ENCODE results near the gene CDH8. TPM values are rescaled to one million over a fixed set of nuclear protein-coding genes. Genes with fewer than 3 reads are reported as not detected.
"Not testable (repeated sequence)": the region's sequence is repeated elsewhere in the genome, so short reads cannot be mapped to it uniquely, and the experiment has no call there.

Gene CDH8
- total and polyA plus RNA-seq, 4 donors = 0.09 TPM; not detected in 3

DNA sequence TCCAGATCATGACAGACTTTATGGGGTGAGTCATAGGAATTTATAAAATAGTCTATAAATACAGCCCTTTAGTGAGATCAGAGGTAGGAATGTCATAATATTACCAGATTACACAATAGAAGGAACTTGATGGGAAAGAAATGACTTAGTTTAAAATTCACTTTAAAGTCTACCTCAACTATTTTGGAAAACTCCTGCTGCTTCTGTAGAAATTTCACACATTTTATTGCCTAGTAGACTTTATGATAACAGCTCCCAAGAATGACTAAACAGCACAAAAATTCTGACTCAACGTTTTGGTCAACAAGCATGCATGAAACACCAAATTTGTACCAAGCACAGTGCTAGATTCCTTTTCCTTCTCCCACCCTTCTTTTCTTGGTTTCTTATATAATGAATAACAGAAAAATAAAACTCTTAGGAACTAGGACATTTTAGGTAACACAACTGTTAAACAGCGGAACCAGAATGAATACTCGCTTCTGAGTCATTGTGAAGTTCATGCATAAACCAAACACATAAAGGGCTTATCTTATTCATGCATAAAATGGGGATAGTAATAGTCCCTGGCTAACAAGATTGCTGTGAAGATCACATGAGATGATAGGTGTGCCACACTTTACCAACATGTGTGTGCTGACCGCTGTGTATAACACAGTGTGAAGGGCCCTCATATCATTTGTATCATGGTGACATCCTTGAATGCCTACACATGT is 243.9 kb downstream of the CDH8 start:
- Histone ChIP-seq H3K27ac (ENCODE audit: low read depth in 1 of 2, low read length in 2 of 2) (no peak overlapping the region), H3K9ac (ENCODE audit: low read depth in 1 of 2, low read length in 2 of 2) (no peak overlapping the region), H3K4me3 (ENCODE audit: low read depth in 1 of 3, low read length in 3 of 3) (no peak overlapping the region), H3K36me3 (ENCODE audit: control insufficient read depth in 4 of 4, insufficient read depth in 3 of 4, low read depth in 1 of 4, low read length in 3 of 4) (no peaks in the 10 kb centered on the region), H3K9me3 (ENCODE audit: control insufficient read depth in 4 of 4, low read length in 3 of 4) (no peaks in the 10 kb centered on the region), H3K27me3 (ENCODE audit: control insufficient read depth in 4 of 4, insufficient read depth in 4 of 4, low read length in 3 of 4) (no peaks in the 10 kb centered on the region), H3K4me1 (ENCODE audit: control insufficient read depth in 4 of 4, insufficient read depth in 4 of 4, low read length in 3 of 4) (no peaks in the 10 kb centered on the region)
- 79% methylated on average over 4 of the region's 4 CpGs for WGBS
- DNase-seq (ENCODE audit: low spot score) = no peak
- TF ChIP-seq FOXA2 (IDR thresholded peaks at IDR 0.05) (no peak), SP1 (IDR thresholded peaks at IDR 0.05) (no peak)

DNA sequence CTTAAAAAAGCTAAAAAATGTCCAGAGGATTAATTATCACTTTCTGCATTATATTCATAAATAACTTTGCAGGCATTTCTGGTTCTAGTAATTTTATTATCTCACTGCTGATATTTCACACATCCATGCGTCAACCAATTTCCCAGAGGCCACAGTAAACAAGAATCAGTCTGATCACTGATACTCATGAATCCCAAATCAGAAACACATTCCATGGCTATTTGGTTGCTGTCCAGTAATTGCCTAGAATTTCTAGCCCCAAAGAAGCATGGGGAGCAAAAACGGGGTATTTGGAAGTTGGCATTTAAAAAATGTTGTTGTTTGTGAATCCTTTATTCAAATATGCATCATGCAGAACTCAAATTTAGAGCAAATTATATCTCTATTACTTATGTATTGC is 244.8 kb downstream of the CDH8 start:
- H3K27me3 ChIP-seq (ENCODE audit: control insufficient read depth in 4 of 4, insufficient read depth in 4 of 4, low read length in 3 of 4) = no peaks in the 10 kb centered on the region
- no peak for TF ChIP-seq HNF4G (IDR thresholded peaks at IDR 0.05)
- H3K27ac ChIP-seq (ENCODE audit: low read depth in 1 of 2, low read length in 2 of 2) = no peak overlapping the region
- DNase-seq (ENCODE audit: low spot score) = no peak
- 65% methylated on average over 2 of the region's 2 CpGs for WGBS
- no peaks in the 10 kb centered on the region for H3K4me1 ChIP-seq (ENCODE audit: control insufficient read depth in 4 of 4, insufficient read depth in 4 of 4, low read length in 3 of 4)
- H3K9ac ChIP-seq (ENCODE audit: low read depth in 1 of 2, low read length in 2 of 2) = no peak overlapping the region
- H3K9me3 ChIP-seq (ENCODE audit: control insufficient read depth in 4 of 4, low read length in 3 of 4) = no peaks in the 10 kb centered on the region
- no peaks in the 10 kb centered on the region for H3K36me3 ChIP-seq (ENCODE audit: control insufficient read depth in 4 of 4, insufficient read depth in 3 of 4, low read depth in 1 of 4, low read length in 3 of 4)
- no peak overlapping the region for H3K4me3 ChIP-seq (ENCODE audit: low read depth in 1 of 3, low read length in 3 of 3)

DNA sequence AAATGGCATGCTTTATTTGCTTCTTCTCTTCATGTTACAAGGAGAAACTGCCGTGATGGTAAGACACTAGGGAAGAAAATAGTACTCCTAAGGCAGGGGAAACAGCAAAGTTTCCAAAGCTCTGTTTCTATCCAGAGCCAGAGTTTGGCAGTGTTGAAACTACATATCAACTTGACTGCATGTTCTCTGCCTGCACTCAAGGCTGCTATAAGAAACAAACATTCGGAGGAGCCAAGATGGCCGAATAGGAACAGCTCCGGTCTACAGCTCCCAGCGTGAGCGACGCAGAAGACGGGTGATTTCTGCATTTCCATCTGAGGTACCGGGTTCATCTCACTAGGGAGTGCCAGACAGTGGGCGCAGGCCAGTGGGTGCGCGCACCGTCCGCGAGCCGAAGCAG is 254.4 kb downstream of the CDH8 start:
- H3K36me3 ChIP-seq (ENCODE audit: control insufficient read depth in 4 of 4, insufficient read depth in 3 of 4, low read depth in 1 of 4, low read length in 3 of 4); H3K4me3 ChIP-seq (ENCODE audit: low read depth in 1 of 3, low read length in 3 of 3); H3K9ac ChIP-seq (ENCODE audit: low read depth in 1 of 2, low read length in 2 of 2); DNase-seq (ENCODE audit: low spot score); H3K27ac ChIP-seq (ENCODE audit: low read depth in 1 of 2, low read length in 2 of 2); H3K4me1 ChIP-seq (ENCODE audit: control insufficient read depth in 4 of 4, insufficient read depth in 4 of 4, low read length in 3 of 4); H3K27me3 ChIP-seq (ENCODE audit: control insufficient read depth in 4 of 4, insufficient read depth in 4 of 4, low read length in 3 of 4); H3K9me3 ChIP-seq (ENCODE audit: control insufficient read depth in 4 of 4, low read length in 3 of 4): not testable (repeated sequence)
- WGBS = 86% methylated on average over 16 of the region's 16 CpGs

DNA sequence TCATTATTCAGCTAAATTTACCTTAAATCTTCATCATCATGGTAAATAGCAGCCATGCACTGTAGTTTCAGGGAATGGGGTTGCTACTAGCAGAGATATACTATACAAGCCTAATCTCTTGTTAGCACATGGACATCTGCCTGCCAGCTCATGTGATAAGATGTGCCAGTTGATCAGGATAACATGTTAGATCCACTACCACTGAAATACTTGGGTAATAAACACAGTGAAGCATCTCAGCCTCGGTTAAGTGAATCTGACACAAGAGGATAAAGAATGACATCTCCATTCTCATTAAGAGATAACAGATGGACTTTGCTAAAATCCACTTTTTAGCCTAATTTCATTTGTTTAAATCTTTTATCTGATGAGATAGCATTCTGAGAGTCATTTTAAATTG is 256.1 kb downstream of the CDH8 start:
- H3K27ac ChIP-seq (ENCODE audit: low read depth in 1 of 2, low read length in 2 of 2) = no peak overlapping the region
- no peak for DNase-seq (ENCODE audit: low spot score)
- no peaks in the 10 kb centered on the region for H3K27me3 ChIP-seq (ENCODE audit: control insufficient read depth in 4 of 4, insufficient read depth in 4 of 4, low read length in 3 of 4)
- 31% methylated on average over 1 of the region's 1 CpG for WGBS
- no peaks in the 10 kb centered on the region for H3K36me3 ChIP-seq (ENCODE audit: control insufficient read depth in 4 of 4, insufficient read depth in 3 of 4, low read depth in 1 of 4, low read length in 3 of 4)
- H3K4me1 ChIP-seq (ENCODE audit: control insufficient read depth in 4 of 4, insufficient read depth in 4 of 4, low read length in 3 of 4) = no peaks in the 10 kb centered on the region
- H3K4me3 ChIP-seq (ENCODE audit: low read depth in 1 of 3, low read length in 3 of 3) = no peak overlapping the region
- H3K9ac ChIP-seq (ENCODE audit: low read depth in 1 of 2, low read length in 2 of 2) = no peak overlapping the region
- TF ChIP-seq, protein P1, sequence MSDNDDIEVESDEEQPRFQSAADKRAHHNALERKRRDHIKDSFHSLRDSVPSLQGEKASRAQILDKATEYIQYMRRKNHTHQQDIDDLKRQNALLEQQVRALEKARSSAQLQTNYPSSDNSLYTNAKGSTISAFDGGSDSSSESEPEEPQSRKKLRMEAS (IDR thresholded peaks at IDR 0.05) = no peak
- TF ChIP-seq HNF4G (IDR thresholded peaks at IDR 0.05) (no peak), RXRA (IDR thresholded peaks at IDR 0.05) (no peak), JUND (IDR thresholded peaks at IDR 0.05) (no peak), FOXA2 (IDR thresholded peaks at IDR 0.05) (no peak), HNF4A (conservative IDR thresholded peaks at IDR 0.05) (no peak), RAD21 (IDR thresholded peaks at IDR 0.05) (no peak)
- TF ChIP-seq, protein P2, sequence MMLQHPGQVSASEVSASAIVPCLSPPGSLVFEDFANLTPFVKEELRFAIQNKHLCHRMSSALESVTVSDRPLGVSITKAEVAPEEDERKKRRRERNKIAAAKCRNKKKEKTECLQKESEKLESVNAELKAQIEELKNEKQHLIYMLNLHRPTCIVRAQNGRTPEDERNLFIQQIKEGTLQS (IDR thresholded peaks at IDR 0.05) = no peak
- no peaks in the 10 kb centered on the region for H3K9me3 ChIP-seq (ENCODE audit: control insufficient read depth in 4 of 4, low read length in 3 of 4)

DNA sequence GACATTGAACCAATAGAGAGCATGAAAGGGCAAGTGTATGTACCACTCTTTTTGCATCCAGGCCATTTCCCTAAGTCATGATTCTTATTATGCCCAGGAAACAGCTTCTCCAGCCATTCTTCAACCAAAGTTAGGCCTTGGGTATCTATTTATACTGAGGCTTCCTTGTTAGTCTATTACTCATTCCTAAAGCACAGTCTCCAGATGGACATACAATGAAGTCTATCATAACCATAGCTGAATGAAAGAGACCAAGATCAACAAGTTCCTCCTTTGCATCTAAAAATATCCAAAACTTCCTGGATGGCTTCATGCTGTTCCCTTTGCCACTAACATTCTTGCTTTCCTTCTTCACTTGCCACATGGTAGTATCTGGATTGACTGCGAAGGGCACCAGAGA is 265.9 kb downstream of the CDH8 start:
- H3K27me3 ChIP-seq (ENCODE audit: control insufficient read depth in 4 of 4, insufficient read depth in 4 of 4, low read length in 3 of 4) = peaks cover 0 to 2% (median 0%) of the 10 kb centered on the region in 4 donors
- H3K9me3 ChIP-seq (ENCODE audit: control insufficient read depth in 4 of 4, low read length in 3 of 4) = no peaks in the 10 kb centered on the region
- H3K27ac ChIP-seq (ENCODE audit: low read depth in 1 of 2, low read length in 2 of 2) = no peak overlapping the region
- 75% methylated on average over 1 of the region's 1 CpG for WGBS
- DNase-seq (ENCODE audit: low spot score) = no peak
- no peaks in the 10 kb centered on the region for H3K4me1 ChIP-seq (ENCODE audit: control insufficient read depth in 4 of 4, insufficient read depth in 4 of 4, low read length in 3 of 4)
- no peak overlapping the region for H3K9ac ChIP-seq (ENCODE audit: low read depth in 1 of 2, low read length in 2 of 2)
- no peaks in the 10 kb centered on the region for H3K36me3 ChIP-seq (ENCODE audit: control insufficient read depth in 4 of 4, insufficient read depth in 3 of 4, low read depth in 1 of 4, low read length in 3 of 4)
- no peak overlapping the region for H3K4me3 ChIP-seq (ENCODE audit: low read depth in 1 of 3, low read length in 3 of 3)
- TF ChIP-seq, protein P2 (IDR thresholded peaks at IDR 0.05) = no peak
- TF ChIP-seq SP1 (IDR thresholded peaks at IDR 0.05) (no peak), HNF4G (IDR thresholded peaks at IDR 0.05) (no peak), TAF1 (conservative IDR thresholded peaks at IDR 0.05) (no peak), NR2F2 (IDR thresholded peaks at IDR 0.05) (no peak), JUND (IDR thresholded peaks at IDR 0.05) (no peak)
- TF ChIP-seq, protein P3, sequence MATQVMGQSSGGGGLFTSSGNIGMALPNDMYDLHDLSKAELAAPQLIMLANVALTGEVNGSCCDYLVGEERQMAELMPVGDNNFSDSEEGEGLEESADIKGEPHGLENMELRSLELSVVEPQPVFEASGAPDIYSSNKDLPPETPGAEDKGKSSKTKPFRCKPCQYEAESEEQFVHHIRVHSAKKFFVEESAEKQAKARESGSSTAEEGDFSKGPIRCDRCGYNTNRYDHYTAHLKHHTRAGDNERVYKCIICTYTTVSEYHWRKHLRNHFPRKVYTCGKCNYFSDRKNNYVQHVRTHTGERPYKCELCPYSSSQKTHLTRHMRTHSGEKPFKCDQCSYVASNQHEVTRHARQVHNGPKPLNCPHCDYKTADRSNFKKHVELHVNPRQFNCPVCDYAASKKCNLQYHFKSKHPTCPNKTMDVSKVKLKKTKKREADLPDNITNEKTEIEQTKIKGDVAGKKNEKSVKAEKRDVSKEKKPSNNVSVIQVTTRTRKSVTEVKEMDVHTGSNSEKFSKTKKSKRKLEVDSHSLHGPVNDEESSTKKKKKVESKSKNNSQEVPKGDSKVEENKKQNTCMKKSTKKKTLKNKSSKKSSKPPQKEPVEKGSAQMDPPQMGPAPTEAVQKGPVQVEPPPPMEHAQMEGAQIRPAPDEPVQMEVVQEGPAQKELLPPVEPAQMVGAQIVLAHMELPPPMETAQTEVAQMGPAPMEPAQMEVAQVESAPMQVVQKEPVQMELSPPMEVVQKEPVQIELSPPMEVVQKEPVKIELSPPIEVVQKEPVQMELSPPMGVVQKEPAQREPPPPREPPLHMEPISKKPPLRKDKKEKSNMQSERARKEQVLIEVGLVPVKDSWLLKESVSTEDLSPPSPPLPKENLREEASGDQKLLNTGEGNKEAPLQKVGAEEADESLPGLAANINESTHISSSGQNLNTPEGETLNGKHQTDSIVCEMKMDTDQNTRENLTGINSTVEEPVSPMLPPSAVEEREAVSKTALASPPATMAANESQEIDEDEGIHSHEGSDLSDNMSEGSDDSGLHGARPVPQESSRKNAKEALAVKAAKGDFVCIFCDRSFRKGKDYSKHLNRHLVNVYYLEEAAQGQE (IDR thresholded peaks at IDR 0.05) = no peak
- TF ChIP-seq, protein P4, sequence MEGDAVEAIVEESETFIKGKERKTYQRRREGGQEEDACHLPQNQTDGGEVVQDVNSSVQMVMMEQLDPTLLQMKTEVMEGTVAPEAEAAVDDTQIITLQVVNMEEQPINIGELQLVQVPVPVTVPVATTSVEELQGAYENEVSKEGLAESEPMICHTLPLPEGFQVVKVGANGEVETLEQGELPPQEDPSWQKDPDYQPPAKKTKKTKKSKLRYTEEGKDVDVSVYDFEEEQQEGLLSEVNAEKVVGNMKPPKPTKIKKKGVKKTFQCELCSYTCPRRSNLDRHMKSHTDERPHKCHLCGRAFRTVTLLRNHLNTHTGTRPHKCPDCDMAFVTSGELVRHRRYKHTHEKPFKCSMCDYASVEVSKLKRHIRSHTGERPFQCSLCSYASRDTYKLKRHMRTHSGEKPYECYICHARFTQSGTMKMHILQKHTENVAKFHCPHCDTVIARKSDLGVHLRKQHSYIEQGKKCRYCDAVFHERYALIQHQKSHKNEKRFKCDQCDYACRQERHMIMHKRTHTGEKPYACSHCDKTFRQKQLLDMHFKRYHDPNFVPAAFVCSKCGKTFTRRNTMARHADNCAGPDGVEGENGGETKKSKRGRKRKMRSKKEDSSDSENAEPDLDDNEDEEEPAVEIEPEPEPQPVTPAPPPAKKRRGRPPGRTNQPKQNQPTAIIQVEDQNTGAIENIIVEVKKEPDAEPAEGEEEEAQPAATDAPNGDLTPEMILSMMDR (IDR thresholded peaks at IDR 0.05; ENCODE audit: low read depth, low read length, missing input control) = no peak
